ENCODE results near the gene ATP7B.

Gene ATP7B

DNA sequence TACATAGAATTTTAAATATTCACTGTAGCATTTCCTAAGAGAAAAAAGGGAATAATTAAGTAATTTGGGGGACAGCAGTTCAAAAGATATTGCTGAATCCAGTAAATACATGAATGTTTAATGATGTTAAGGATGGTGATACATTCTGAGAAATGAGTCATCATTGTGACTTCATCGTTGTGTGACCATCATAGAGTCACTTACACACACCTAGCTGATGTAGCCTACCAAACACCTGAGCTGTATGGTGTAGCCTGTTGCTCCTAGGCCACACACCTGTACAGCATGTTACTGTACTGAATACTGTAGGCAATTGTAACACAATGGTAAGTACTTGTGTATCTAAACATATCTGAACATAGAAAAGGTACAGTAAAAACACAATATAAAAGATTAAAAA lies 34.8 kb downstream of the ATP7B start:
- DNase-seq, result no peak

DNA sequence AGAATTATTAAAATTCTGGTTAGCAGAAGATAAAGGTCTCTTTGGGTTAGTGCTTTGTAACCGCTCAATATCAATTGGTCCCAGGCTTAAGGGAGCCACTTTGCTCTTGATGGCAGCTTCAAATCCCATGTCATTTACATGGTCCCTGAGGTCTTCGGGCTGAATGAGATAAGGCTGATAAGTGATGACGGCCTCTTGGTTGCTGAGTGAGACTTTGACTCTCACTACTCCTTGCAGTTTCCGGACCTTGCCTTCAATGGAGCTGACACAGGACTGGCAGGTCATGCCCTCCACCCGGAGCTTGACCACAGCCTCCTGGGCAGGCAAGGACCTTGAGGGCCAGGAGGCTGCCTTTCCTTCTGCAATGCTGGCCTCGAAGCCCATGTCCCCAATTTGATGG lies 36.8 kb downstream of the ATP7B start:
- no peak for DNase-seq

GRCh38 chr13:51971520-51972426 lies 39.5 kb downstream of the ATP7B start:
- DNase-seq, result no peak

DNA sequence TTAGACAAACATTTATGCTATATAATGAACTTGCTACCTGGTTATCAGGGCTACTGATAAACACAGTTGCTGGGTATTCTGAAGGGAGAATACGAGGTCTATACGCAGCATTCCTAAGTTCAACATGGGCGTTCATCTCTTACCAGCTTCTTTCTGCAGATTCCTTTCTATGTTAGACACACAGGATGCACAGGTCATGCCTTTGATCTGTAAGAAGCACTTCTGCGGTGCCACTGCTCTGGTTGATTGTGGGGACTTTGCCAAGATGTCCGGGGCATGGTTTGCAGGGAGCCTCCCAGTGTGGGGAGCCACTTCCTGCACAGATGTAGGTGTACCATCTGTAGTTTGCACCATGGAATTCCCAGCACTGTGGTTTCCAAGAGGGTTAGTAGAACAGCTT lies 40.9 kb downstream of the ATP7B start:
- no peak for DNase-seq

DNA sequence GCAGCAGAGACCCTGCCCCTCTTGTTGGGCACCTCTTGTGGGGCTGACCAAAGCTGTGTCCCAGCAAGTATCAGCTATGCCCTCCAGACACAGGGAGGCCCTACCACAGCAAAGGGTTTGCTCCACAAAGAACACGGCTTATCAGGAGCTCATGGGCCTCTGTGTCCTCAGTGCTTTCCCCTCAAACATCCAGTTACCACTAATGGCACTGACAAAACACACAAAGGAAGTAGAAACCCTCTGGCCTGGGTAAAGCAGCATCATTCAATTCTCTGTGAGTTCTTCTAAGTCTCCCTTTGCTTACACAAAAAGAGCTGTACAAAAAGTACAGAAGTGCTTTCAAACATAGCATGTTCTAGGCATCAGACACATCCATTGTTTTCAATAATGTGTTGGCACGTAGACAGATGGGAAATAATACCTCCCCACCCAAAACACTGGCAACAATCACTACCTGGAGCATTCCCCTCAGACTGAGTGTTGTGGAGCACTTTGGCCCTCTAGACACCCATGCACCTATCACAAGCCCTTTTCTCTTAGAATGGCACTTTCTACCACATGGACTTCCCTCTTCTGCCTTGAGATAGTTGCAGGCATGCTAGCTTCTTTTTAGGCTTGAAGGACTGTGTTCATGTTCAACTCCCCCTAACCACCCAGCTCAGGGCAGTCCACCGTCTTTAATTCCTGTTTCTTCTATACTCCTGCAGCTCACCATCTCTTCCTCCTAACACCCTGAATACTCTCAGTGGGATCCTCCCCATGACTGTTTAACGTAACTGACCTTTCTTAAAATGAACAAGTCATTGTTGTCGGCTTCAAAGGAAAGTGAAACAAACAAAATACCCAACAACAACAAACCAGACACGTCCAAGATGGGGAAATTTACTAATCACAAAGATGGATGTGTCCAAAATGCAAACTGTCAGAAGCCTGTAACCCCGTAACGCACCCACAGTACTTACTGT lies 43.5 kb downstream of the ATP7B start:
- no peak for DNase-seq

DNA sequence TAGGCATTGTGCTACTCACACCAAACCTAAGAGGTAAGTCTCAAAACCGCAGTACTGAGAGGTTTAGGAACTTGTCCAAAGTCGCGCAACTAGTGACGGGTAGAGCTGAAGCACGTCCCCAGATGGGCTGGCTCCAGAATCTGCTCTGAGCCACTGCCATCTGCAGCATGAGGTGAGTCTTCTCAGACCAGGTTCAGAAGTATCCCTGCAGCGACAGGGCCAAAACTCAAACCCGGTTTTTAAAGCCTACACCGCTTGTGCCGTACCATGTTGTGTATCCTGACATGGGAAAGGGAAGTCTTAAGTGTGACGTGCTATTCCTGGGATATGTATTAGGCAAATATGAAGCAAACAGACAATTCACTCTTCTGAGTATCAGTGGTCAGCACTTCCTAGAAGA lies 45.1 kb downstream of the ATP7B start:
- DNase-seq, result no peak

DNA sequence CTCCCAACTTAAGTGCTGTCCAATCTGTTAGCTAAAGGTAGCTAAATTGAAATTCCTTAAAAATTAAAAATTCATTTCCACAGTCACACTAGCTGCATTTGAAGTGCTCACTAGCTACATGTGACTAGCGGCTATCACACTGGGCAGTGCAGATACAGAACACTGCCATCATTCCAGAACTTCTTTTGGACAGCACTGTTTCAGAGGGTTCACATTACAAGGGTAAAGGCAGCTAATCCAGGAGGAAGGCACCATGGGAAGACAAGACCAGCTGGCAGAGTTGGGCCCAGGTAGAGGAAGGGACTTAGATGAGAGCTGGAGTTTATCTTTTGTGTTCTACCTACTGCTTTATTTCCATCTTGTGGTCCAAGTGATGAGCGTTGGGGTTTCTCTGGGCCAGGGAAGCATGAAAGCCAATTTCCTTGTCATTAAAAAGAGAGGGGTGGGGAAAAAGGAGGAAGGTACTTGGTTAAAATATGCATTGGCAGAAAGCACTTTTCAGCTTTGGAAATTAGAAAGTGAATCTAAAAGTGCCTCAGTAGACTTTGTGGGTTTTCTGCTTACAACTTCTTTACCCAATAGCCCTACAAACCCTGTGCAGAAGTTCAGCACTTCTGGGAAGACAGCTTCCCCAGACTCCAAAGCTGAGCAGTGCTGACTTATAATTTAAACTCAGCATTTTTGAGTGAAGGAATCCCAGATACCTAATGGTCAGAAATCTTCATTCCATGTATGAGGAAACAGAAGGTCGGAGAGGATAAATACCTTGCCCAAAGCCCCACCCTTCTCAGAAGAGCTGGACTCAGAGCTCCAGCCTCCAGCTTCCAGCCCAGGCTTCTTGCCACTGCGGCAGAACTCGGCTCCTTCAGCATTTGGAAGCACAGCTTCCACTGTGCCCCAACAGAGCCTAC lies 49.5 kb downstream of the ATP7B start:
- no peak for DNase-seq

- no peak for DNase-seq
Observed at GRCh38 chr13:51960766-51961165, 50.5 kb downstream of the ATP7B start.

GRCh38 chr13:51959773-51960172 lies 51.5 kb downstream of the ATP7B start:
- no peak for DNase-seq

GRCh38 chr13:51958217-51958547 lies 53.1 kb downstream of the ATP7B start:
- no peak for DNase-seq

GRCh38 chr13:51957377-51958216 lies 53.7 kb downstream of the ATP7B start:
- no peak for DNase-seq

DNA sequence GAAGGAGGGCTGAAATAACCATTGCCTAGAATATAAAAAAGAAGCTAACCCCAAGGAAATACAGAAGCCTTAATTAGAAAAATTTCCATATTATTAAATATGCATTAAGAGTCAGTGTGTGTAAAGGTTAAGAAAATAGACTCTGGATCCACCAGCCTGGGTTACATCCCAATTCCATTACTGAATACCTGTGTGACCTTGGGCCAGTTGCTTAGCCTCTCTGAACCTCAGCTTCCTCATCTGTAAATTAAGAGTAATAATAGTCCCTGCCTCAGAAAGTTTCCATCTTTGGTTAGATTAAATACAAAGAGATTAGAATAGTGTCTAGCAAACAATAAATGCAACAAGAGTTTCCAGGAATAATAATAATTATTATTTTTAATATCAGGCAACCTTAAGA lies 54.5 kb downstream of the ATP7B start:
- no peak for DNase-seq

DNA sequence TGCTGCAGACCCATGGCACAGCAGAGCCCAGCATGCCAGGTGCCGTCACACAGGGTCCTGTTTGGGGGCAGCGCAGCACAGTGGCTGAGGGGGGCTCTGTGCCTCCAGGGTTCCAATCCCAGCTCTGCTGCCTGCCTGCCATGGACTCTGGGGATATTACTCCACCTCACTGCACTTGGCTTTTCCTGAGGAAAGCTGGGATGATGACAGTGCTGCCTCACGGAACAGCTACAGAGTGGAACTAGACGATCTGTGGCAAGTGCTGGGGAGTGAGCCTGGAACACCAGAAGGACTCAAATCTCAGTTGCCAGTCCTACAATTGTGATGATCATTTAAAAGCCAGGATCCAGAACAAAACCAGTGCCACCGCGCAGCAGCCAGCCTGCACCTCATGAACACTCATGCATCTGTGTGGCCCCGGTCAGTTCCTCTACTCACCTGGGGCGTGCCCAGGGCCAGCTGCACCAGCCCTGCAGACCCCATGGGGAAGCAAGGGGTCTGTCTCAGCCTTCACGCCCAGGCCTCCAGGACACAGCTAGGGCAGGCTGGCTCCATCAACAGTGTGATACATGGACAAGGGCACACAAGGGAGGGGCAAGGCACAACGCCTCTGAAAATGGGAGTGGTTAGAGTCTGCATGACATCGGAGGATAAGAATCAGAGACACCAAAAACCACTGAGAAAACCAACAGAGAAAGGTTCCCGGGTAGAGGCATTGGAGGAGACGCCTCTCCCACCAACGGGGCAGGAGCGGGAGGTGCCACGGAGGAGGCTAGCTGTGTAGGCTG lies 55.2 kb downstream of the ATP7B start:
- no peak for DNase-seq

- DNase-seq, result no peak
Observed at GRCh38 chr13:51955281-51955771, 55.9 kb downstream of the ATP7B start.

GRCh38 chr13:51953347-51954195 lies 57.7 kb downstream of the ATP7B start:
- DNase-seq, result no peak

- no peak for DNase-seq
Observed at GRCh38 chr13:51950722-51951121, 60.5 kb downstream of the ATP7B start.

GRCh38 chr13:51946163-51946669 lies 65.0 kb downstream of the ATP7B start:
- no peak for DNase-seq

DNA sequence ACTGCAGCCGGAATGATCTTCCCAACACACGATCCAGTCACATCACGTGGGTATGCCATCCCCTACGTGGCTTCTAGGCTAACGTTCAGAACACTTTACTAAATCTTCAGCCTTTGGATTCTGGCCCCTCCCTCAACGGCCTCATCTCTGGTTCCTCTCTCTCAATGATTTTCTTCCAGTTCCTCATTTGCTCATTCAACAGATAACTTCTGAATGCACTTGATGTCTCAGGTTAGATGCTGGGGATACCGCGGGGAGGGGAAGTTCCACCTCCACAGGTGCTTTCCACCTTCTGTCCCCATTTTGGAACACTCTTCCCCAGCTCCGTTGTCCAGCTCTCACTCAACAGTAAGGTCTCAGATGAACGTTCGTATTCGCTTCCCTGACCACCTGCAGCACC lies 66.1 kb downstream of the ATP7B start:
- no peak for DNase-seq

GRCh38 chr13:51944428-51944827 lies 66.8 kb downstream of the ATP7B start:
- no peak for DNase-seq

DNA sequence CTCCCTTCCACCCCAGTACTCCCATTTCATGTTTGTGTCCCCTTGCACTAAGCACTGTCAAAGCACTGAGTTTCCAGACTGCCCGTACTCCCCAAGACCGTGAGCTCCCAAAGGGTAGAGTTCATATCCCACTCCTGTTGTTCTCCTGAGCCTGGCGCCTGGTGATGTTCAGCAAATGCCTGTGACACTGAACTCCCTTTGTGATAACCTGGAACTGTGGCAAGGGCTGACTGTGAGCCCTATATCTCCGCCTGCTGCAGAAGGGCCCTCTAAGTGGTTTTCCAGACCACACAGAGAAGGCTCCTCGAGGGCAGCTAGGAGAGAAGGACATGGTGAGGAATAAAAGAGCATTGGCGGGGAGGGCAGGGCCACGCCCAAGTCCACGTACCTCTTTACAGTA lies 67.5 kb downstream of the ATP7B start:
- DNase-seq, result no peak
